PC-9 (cell line): Measurements from ENCODE around the gene AGPAT3.

Experiments used
- EZH2 ChIP-seq: fragments of 200-600 bp; sonication (generic); IDR thresholded peaks from 2 replicates; pipeline ENCODE4 v1.8.0; 2017; ENCODE audit warnings: antibody characterized with exemption, low read depth
- TF ChIP-seq, protein P1 (sequence below): fragments of 200-600 bp; sonication (generic); conservative IDR thresholded peaks from 2 replicates; pipeline ENCODE4 v1.6.1; 2017; ENCODE audit warnings: mixed run types, antibody characterized with exemption, mild to moderate bottlenecking, moderate library complexity

GRCh38 chr21:43992121-43992520 lies 127.1 kb downstream of the AGPAT3 start:
- TF ChIP-seq, protein P1, sequence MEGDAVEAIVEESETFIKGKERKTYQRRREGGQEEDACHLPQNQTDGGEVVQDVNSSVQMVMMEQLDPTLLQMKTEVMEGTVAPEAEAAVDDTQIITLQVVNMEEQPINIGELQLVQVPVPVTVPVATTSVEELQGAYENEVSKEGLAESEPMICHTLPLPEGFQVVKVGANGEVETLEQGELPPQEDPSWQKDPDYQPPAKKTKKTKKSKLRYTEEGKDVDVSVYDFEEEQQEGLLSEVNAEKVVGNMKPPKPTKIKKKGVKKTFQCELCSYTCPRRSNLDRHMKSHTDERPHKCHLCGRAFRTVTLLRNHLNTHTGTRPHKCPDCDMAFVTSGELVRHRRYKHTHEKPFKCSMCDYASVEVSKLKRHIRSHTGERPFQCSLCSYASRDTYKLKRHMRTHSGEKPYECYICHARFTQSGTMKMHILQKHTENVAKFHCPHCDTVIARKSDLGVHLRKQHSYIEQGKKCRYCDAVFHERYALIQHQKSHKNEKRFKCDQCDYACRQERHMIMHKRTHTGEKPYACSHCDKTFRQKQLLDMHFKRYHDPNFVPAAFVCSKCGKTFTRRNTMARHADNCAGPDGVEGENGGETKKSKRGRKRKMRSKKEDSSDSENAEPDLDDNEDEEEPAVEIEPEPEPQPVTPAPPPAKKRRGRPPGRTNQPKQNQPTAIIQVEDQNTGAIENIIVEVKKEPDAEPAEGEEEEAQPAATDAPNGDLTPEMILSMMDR = no peak
- TF ChIP-seq EZH2 = no peak
